Ascending aorta (tissue), 2 donors: ENCODE results near the gene VPS35L. TPM values are rescaled to one million over a fixed set of nuclear protein-coding genes. Genes with fewer than 3 reads are reported as not detected.

Source experiments
- DNase-seq, 2 donors: peaks; one replicate each; pipeline ENCODE4 v3.0.0-alpha.2; 2019; ENCODE audit warnings: low spot score in 2 of 2
- H3K27ac ChIP-seq, 2 donors: fragments of 200-600 bp; sonication (generic); one replicate each; pipeline ENCODE4 v1.5.1; 2016 to 2017; ENCODE audit warnings: mild to moderate bottlenecking in 1 of 2
- H3K27me3 ChIP-seq: fragments of 200-600 bp; sonication (generic); one replicate; pipeline ENCODE4 v1.5.1; 2017
- H3K36me3 ChIP-seq, 2 donors: fragments of 200-600 bp; sonication (generic); one replicate each; pipeline ENCODE4 v1.5.1; 2016
- H3K4me1 ChIP-seq, 2 donors: fragments of 200-600 bp; sonication (generic); one replicate each; pipeline ENCODE4 v1.5.1; 2016 to 2017; ENCODE audit warnings: mild to moderate bottlenecking in 1 of 2
- H3K4me3 ChIP-seq, 2 donors: fragments of 200-600 bp; sonication (generic); one replicate each; pipeline ENCODE4 v1.5.1; 2016 to 2017; ENCODE audit warnings: mild to moderate bottlenecking in 1 of 2
- H3K9me3 ChIP-seq, 2 donors: fragments of 200-600 bp; sonication (generic); one replicate each; pipeline ENCODE4 v1.5.1; 2016
- CTCF ChIP-seq, 3 experiments: fragments of 200-600 bp in 2 of 3; fragments of 450-650 bp in 1 of 3; sonication (generic) in 2 of 3; IDR thresholded peaks; one replicate each; pipeline ENCODE4 v1.5.1; 2016 to 2019; ENCODE audit warnings: antibody characterized with exemption in 3 of 3, mild to moderate bottlenecking in 1 of 3, moderate library complexity in 1 of 3
- intact Hi-C: fragments of 100-400 bp; cut with DNase I; formaldehyde crosslinking; loops from one replicate; pipeline ENCODE4 v1.15.1; 2023
- total RNA-seq: library from RNA; depleted of rRNA; stranded (reverse); fragments of >200 nt; gene quantifications from one replicate; pipeline ENCODE4 v1.1.0, GENCODE V29; 2016

Gene VPS35L
- total RNA-seq, 1 donor from 2014 or later = 44.4 TPM

- no peaks in the 10 kb centered on the region for H3K27me3 ChIP-seq
- peak overlapping the region; percentile 89 to 90 for H3K4me3 ChIP-seq
- H3K27ac ChIP-seq = peak overlapping the region in 1 of 2 donors; percentile 18
- intact Hi-C loops = loop anchor here (1.0 to 5.0 kb wide), 5 partner anchors 39 to 651 kb away; partner anchors contain the start of genes COQ7, GPRC5B and VPS35L
- TF ChIP-seq CTCF (IDR thresholded peaks at IDR 0.05) = no peak
- DNase-seq = no peak
- peaks cover 4 to 11% of the 10 kb centered on the region in 2 donors for H3K36me3 ChIP-seq
- no peaks in the 10 kb centered on the region for H3K9me3 ChIP-seq
- peaks cover 0 to 12% of the 10 kb centered on the region in 2 donors for H3K4me1 ChIP-seq
These were observed 163.1 kb downstream of the VPS35L start for GRCh38 chr16:19718624-19718965.

GRCh38 chr16:19722269-19722952 lies 166.9 kb downstream of the VPS35L start:
- Histone ChIP-seq H3K4me1 (peaks cover 0 to 4% of the 10 kb centered on the region in 2 donors), H3K4me3 (no peak overlapping the region), H3K9me3 (no peaks in the 10 kb centered on the region), H3K27ac (no peak overlapping the region), H3K27me3 (no peaks in the 10 kb centered on the region), H3K36me3 (no peaks in the 10 kb centered on the region)
- intact Hi-C loops = no loop called here
- peak in 1 of 2 donors; percentile 15 for DNase-seq
- TF ChIP-seq CTCF (IDR thresholded peaks at IDR 0.05) = no peak

- Histone ChIP-seq H3K9me3 (no peaks in the 10 kb centered on the region), H3K4me1 (peaks cover 0 to 4% of the 10 kb centered on the region in 2 donors), H3K4me3 (no peak overlapping the region), H3K27me3 (no peaks in the 10 kb centered on the region), H3K27ac (no peak overlapping the region), H3K36me3 (no peaks in the 10 kb centered on the region)
- intact Hi-C loops = no loop called here
- TF ChIP-seq CTCF (IDR thresholded peaks at IDR 0.05) = no peak
- peak in 1 of 2 donors; percentile 2 for DNase-seq
These were observed 167.5 kb downstream of the VPS35L start for GRCh38 chr16:19722981-19723380.

- H3K4me3 ChIP-seq = no peak overlapping the region
- no peaks in the 10 kb centered on the region for H3K9me3 ChIP-seq
- intact Hi-C loops = no loop called here
- no peak for DNase-seq
- no peaks in the 10 kb centered on the region for H3K4me1 ChIP-seq
- H3K36me3 ChIP-seq = no peaks in the 10 kb centered on the region
- H3K27me3 ChIP-seq = no peaks in the 10 kb centered on the region
- H3K27ac ChIP-seq = no peak overlapping the region
- no peak for TF ChIP-seq CTCF (IDR thresholded peaks at IDR 0.05)
These were observed 173.1 kb downstream of the VPS35L start for GRCh38 chr16:19728636-19728965.

- Histone ChIP-seq H3K27me3 (no peaks in the 10 kb centered on the region), H3K36me3 (no peaks in the 10 kb centered on the region), H3K27ac (no peak overlapping the region), H3K9me3 (no peaks in the 10 kb centered on the region), H3K4me1 (peaks cover 0 to 5% of the 10 kb centered on the region in 2 donors), H3K4me3 (no peak overlapping the region)
- peak in 1 of 2 donors; percentile 15 for DNase-seq
- intact Hi-C loops = no loop called here
- TF ChIP-seq CTCF (IDR thresholded peaks at IDR 0.05) = no peak
These were observed 178.0 kb downstream of the VPS35L start for GRCh38 chr16:19733551-19733950.
